Measurements from ENCODE around the gene JUNB.

GRCh38 chr19:12840091-12841079 lies 49.1 kb downstream of the JUNB start:
- TF ChIP-seq, protein P1, sequence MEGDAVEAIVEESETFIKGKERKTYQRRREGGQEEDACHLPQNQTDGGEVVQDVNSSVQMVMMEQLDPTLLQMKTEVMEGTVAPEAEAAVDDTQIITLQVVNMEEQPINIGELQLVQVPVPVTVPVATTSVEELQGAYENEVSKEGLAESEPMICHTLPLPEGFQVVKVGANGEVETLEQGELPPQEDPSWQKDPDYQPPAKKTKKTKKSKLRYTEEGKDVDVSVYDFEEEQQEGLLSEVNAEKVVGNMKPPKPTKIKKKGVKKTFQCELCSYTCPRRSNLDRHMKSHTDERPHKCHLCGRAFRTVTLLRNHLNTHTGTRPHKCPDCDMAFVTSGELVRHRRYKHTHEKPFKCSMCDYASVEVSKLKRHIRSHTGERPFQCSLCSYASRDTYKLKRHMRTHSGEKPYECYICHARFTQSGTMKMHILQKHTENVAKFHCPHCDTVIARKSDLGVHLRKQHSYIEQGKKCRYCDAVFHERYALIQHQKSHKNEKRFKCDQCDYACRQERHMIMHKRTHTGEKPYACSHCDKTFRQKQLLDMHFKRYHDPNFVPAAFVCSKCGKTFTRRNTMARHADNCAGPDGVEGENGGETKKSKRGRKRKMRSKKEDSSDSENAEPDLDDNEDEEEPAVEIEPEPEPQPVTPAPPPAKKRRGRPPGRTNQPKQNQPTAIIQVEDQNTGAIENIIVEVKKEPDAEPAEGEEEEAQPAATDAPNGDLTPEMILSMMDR (IDR thresholded peaks at IDR 0.05), result no peak
- TF ChIP-seq POLR2A (IDR thresholded peaks at IDR 0.05), result no peak

Data from gastroesophageal sphincter (tissue), 3 donors.